ENCODE measurements around the gene SMIM31.

The SMIM31 gene

DNA sequence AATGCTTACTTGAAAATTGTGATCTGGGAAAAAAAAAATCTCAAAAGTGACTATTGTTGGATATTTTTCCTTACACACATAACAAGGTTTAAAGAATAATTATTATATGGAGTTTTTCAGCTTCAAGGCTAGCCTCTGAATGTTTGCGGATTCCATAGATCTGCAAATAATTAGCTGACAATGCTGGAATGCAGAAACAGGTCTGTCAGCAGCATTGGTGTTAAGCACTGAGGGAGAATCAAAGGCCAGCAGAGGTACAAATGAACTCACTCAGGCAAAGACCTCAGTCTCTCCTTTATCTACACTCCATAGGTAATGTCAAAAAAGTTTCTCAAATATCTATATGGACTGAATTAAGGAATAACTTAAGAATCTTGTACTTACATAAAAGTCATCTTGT lies 35.1 kb downstream of the SMIM31 start:
- DNase-seq, result no peak

DNA sequence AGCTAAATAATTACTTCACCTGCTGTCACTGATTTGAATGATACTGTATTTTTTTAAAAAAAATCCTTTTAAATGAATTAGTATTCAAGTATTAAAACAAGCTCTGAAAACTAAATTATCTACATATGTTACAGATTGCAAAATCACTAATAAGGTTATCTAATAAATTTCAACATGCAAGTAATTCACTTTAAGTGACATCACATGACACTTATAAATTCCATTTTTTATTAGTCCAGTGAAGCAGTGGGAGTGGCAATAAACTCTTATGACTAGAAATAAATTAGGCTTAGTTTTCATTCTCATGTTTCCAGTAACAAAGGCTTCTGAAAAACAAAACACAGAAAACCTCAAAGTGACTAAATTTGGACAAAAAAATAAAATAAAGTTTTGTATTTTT lies 36.3 kb downstream of the SMIM31 start:
- DNase-seq, result no peak

DNA sequence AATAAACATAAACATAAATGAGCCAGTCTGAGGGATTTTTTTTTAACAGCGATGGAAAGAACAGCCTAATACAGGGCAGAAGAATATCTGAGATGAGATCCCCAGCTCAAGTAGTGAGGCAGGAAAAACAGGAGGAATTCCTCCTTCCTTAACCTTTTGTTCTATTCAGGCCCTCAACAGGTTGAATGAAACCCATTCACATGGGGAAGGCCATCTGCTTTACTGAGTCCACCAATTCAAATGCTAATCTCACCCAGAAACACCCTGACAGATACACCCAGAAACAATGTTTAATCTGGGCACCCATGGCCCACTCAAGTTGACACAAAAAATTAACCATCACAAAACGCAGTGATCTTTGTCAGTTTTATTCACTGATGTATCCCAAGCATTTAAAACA lies 45.5 kb downstream of the SMIM31 start:
- DNase-seq, result no peak

DNA sequence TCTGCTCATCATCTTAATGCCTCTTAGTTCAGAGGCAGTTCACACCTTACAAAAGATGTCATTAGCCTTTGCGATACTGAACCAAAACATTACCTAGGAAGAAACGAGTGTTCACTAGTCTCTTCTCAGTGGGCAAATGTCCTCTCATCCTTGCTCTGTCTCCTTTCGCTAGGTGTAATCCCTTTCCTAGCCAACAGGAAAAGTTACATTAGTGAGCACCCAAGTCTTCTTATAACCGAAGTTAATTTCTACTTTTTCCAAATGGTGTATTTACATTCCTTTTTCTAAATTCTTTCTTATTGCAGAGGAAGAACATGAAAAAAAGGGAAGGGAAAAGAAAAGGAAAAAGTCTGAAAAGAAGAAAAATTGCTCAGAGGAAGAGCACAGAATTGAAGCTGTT lies 46.9 kb downstream of the SMIM31 start:
- no peak for DNase-seq

DNA sequence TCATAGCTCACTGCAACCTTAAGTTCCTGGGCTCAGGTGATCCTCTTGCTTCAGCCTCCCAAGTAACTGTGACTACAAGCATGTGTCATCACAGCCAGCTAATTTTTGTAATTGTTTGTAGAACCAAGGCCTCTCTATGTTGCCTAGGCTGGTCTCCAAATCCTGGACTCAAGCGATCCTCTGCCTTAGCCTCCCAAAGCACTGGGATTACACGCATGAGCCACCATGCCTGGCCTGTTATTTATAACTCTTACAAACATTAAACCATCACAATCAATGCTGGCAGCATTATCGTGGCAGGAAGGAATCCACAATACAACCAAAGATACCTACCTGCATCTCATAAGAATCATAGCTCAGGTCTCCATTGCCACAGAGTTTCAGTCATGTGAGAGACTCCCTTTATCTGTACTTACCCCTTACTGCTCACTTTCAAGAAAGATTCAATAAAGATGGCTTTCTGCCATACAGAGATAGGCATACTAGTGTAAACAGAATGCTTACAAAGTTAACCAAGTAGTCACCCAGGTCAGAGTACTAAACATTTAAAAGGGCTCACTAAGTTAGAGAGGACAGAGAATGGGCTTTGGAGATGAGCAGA lies 48.5 kb downstream of the SMIM31 start:
- DNase-seq, result no peak

DNA sequence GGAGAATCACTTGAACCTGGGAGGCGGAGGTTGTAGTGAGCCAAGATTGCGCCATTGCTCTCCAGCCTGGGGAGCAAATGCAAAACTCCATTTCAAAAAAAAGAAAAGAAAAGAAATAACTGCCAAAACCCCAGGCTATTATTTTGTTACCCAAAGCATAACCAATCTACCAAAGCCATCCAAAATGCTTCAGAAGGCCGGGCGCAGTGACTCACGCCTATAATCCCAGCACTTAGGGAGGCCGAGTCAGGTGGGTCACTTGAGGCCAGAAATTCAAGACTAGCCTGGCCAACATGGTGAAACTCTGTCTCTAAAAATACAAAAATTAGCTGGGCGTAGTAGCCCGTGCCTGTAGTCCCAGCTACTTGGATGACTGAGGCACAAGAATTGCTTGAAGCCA lies 49.8 kb downstream of the SMIM31 start:
- no peak for DNase-seq

DNA sequence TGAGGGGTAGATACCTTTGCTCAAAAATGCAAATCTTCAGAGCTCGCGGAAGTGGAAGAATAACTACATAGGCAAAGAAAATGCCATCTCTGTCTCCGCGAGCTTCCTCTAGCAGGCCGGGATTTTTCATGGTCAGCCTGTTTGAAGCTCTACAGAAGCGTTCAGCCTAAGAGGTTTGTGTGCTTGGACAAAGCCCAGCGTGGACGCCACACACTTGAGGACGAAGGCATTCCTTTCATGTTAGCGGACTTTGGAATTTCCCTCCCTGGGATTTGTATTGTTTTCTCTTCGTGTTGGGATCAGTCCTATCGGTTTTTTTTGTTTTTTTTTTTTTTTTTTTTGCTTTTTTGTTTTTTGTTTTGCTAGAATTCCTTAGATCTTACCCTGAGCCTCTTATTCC lies 53.7 kb downstream of the SMIM31 start:
- DNase-seq, result no peak

DNA sequence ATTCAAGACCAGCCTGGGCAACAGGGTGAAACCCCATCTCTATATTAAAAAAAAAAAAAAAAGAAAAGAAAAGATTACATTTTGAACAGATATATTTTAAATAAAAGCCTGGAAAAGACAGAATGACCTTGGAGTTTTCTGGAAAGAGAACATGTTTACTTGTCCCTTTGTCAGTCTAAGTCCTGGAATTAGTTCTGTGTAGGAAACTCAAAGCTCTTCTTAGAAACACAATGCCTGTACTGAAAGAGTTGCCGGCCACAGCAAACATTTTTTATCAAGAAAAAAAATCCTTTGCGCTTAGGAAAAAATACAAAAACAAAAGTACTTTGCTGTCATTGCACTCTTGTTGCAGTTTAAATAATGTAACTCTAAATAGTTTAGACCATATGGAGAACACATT lies 59.6 kb downstream of the SMIM31 start:
- no peak for DNase-seq

DNA sequence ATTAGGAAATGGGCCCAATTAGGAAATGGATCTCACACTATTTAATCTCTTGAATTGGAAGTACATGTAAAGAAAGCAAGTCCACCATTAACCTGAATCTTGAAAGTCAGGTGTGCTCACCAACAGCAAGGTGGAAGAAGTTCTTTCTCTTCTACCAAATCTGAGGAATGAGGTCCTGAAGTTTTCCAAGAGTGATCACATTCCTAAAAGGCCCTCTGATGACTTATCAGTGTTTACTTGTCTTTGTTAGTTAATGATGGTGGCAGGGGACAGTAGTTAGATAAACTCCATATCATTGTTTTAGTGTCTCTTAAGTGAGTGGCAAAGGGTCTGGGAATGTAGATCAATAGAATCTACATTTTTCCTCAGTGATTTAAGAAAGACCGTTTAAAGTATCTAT lies 61.8 kb downstream of the SMIM31 start:
- DNase-seq, result no peak

DNA sequence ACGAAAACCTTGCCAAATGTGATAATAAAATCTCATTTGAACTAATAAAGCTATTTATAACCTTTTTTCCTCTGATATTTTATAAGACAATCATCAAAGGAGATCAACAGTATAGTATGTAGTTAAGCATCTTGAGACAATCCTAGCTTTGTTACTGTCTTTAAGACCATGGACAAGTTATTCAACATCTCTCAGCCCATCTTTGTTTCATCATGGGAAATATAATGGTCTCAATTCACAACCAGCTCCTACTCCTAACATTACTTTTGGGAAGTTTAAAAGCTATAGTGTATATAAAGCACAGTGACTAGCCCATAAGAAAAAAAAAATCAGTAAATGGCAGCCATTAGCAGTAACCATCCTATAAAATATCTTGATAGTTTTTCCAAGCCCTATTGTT lies 65.4 kb downstream of the SMIM31 start:
- no peak for DNase-seq

DNA sequence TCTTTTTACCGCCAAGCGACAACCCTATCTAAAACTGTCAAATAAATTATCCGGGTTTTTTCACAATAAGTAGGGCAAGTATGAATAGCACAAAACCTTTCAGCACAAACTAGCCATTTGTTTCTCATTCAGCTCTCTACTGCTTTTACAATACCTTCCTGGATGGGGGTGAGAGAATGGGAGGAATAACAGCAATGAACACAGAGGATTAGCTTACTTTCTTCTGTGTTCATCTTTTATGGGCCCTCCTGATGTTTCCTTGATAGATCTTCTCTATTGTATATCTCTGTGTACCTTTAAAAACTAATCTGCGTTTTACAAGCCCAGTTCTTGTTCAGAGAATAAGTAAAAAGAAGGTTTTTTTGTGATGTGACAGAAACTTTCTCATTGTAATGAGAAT lies 67.8 kb downstream of the SMIM31 start:
- DNase-seq, result no peak

DNA sequence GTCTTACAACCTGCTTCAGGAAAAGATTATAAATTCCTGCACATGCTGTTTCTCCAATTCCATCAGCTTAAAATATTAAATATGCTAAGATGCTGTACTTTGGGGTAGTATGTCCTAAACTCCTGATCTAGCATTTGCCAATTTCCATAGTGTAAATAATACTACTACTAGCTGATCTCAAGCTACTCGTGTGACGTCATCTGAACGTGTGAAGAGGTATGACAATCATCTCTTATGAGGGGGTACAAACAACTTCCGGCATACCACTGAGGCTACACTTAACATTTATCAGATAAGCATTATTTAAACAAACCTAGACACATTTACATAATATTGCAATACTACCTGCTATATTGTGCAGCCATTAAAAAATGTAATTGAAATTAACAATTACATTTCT lies 70.7 kb downstream of the SMIM31 start:
- DNase-seq, result no peak

DNA sequence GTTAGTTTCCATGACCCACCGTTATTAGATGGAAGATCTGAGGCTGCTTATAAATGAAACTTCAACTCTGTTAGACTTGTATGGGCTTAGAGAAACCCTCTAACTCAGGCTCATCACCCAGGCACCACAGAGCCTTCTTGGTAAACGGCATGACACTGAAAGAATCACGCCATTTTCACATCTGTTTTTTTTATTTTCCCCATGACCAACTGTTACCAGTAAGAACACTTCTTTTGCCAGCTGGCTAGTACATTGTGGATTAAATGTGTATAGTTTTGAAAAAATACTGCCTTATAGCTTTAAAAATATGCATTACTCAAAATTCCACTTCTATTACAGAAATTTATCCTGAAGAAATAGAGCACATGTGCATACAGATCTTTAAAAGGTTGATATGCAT lies 75.0 kb downstream of the SMIM31 start:
- no peak for DNase-seq

DNA sequence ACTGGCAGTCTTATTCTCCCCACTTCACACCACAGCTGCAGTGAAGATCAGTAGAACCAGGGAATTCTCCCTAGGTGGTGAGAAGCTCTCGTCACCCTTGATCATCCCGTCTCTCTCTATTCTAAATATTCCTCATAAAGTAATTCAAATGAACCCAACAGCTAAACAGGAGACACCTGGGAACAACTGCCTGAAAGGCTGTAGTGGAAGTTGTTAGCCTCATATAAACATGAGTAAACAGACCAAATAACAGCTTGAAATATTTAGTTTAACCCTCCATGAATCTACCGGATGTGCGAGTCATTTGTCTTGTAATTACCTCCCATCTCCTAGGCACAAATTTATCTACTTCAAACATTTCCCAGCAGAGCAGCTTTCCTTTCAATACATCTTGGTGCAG lies 92.6 kb downstream of the SMIM31 start:
- no peak for DNase-seq

DNA sequence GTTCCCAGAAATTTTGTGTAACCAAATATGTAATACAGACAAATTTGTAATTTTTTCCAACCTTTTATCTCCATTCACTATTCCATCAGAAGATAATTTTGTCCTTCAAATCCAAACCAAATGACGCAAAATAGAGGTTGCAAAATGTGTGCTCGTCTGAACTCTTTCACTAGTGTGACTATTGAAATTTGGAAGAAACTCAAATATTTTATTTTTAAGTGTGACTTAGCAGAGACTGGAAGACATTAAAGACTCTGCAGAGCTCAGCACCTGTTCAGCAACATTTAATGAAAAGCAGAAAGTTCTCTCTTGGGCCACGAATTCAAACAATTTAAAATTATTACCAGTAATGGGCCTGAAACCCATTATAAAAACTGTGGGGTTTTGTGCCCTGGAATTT lies 93.1 kb downstream of the SMIM31 start:
- DNase-seq, result no peak

DNA sequence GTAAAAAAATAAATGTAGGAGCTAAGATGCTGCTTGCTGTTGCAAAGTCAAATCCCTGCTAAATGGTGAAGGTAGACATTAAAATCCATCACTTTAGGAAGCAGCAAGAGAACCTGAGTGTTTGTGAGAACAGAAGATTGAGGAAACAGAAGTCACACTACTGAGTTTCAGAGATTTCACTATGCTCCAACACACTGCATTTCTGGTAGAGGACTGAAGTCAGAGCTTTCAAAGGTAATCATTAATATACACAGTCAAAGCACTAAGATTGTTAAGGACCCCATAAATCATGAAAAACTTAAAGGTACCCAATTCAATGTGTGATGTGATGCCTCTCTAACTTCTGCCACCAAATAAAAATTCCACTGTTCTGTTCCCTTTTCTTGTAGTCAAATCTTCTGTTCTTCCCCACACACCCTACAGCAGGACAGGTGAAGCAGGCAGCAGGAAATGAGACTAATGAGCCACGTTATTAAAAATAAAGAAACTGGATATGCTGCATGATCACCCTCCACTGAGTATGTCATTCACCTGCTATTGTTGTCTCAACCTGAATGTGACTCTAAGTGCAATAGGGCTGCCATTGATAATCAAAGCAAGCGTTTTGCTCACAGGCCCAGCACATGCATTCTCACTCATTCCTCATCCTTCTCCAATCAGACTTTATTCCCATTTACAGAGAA lies 94.2 kb downstream of the SMIM31 start:
- peak; percentile 21 for DNase-seq

Data from NCI-H1105 treated with DMSO at 0.1 percent for 48 hours (cell line).